KOPT-K1 (cell line): ENCODE measurements around the gene TEDC2.

Source experiments
- H3K27ac ChIP-seq: fragments of 200-600 bp; sonication (generic); 2 replicates; pipeline ENCODE4 v1.5.1; 2016; ENCODE audit warnings: antibody characterized with exemption, mild to moderate bottlenecking, low read depth, low read length; ENCODE audit not compliant: poor library complexity, severe bottlenecking
- H3K36me3 ChIP-seq: fragments of 200-600 bp; sonication (generic); 2 replicates; pipeline ENCODE4 v1.5.1; 2017; ENCODE audit warnings: antibody characterized with exemption, mild to moderate bottlenecking, low read length, moderate library complexity; ENCODE audit not compliant: insufficient read depth
- H3K9me3 ChIP-seq: fragments of 200-600 bp; sonication (generic); 2 replicates; pipeline ENCODE4 v1.5.1; 2017; ENCODE audit warnings: antibody characterized with exemption, low read length, mild to moderate bottlenecking; ENCODE audit not compliant: insufficient read depth, poor library complexity, severe bottlenecking

The TEDC2 gene

GRCh38 chr16:2467528-2468232 is 7.8 kb downstream of the TEDC2 start:
- H3K36me3 ChIP-seq, result peaks cover 10% of the 10 kb centered on the region; the same call in 1 of the 2 replicates
- H3K9me3 ChIP-seq, result no peaks in the 10 kb centered on the region
- H3K27ac ChIP-seq, result no peak overlapping the region

GRCh38 chr16:2468233-2468724 is 8.4 kb downstream of the TEDC2 start:
- H3K27ac ChIP-seq, result no peak overlapping the region
- no peaks in the 10 kb centered on the region for H3K9me3 ChIP-seq
- peaks cover 8% of the 10 kb centered on the region; the same call in 1 of the 2 replicates for H3K36me3 ChIP-seq

GRCh38 chr16:2468725-2469398 is 9.0 kb downstream of the TEDC2 start:
- Histone ChIP-seq H3K9me3 (no peaks in the 10 kb centered on the region), H3K36me3 (peaks cover 2% of the 10 kb centered on the region; the same call in 1 of the 2 replicates), H3K27ac (no peak overlapping the region)

DNA sequence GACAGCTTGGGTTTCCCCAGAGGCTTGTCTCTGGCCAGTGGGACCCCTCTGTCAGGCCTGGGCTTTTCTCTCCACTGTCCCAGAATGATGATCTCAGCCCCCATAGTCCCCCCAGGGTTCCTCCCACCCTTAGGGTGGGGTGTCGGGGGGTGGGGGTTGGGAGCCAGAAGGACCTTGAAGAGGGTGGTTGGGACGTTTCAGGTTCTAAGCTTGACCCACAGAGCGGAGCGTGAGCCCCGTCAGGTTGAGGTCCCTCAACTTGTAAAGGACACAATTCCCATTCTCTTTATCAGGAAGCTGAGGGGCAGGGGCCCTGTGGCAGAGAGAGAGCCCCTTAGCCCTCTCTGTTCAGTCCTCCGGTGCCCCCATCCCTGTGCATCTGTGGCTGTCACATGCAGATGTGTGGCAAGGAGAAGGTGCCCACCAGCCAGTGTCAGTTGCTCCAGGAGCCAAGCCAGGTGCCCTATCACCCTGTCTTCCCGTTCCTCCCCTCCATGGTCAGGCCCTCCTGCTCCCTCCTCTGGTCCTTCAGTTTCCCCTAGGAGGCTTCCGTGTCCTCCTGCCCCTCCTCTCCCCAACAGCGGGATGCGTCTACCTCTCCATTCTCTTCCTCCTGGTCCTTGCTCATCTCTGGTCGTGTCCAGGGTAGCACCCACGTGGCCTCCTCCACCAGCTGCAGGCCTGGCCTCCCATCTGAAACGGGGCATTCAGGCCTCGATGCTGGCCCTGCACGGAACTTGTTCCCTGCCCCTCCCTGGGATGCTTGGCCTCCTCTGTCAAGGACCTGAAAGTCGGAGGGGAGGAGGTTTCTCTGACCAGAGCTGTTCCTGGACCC is 9.7 kb downstream of the TEDC2 start:
- Histone ChIP-seq H3K36me3 (no peaks in the 10 kb centered on the region; the same call in 1 of the 2 replicates), H3K9me3 (no peaks in the 10 kb centered on the region), H3K27ac (no peak overlapping the region)

GRCh38 chr16:2470234-2470601 is 10.3 kb downstream of the TEDC2 start:
- H3K9me3 ChIP-seq, result no peaks in the 10 kb centered on the region
- H3K36me3 ChIP-seq, result no peaks in the 10 kb centered on the region
- no peak overlapping the region for H3K27ac ChIP-seq

DNA sequence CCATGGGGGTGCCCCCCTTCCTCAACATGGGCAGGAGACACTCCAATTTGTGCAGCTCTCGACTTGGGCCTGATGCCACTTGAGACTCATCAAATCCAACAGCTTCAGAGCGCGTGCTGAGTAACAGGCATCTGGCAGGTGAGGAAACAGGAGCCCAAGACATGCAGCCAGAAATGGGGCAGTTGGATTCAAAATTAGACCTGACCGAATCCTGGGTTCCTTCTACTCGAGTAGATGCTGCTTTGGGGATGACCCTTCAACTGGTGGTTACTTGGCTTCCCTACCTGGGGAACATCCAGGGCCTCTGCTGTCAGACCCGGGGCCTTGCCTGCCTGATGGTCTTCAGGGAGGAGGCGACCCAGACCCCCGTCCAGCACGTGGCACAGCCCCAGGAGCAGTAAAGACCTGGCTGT is 10.7 kb downstream of the TEDC2 start:
- Histone ChIP-seq H3K27ac (no peak overlapping the region), H3K9me3 (no peaks in the 10 kb centered on the region), H3K36me3 (no peaks in the 10 kb centered on the region)

GRCh38 chr16:2471016-2471652 is 11.2 kb downstream of the TEDC2 start, which contains the start of gene NTN3:
NTN3 (plus strand) TSS chr16:2471297; CDS start chr16:2471702, 405 bp downstream.
- Histone ChIP-seq H3K27ac (no peak within 1 kb of the TSS), H3K36me3 (no peaks in the 10 kb centered on the region), H3K9me3 (no peaks in the 10 kb centered on the region)

DNA sequence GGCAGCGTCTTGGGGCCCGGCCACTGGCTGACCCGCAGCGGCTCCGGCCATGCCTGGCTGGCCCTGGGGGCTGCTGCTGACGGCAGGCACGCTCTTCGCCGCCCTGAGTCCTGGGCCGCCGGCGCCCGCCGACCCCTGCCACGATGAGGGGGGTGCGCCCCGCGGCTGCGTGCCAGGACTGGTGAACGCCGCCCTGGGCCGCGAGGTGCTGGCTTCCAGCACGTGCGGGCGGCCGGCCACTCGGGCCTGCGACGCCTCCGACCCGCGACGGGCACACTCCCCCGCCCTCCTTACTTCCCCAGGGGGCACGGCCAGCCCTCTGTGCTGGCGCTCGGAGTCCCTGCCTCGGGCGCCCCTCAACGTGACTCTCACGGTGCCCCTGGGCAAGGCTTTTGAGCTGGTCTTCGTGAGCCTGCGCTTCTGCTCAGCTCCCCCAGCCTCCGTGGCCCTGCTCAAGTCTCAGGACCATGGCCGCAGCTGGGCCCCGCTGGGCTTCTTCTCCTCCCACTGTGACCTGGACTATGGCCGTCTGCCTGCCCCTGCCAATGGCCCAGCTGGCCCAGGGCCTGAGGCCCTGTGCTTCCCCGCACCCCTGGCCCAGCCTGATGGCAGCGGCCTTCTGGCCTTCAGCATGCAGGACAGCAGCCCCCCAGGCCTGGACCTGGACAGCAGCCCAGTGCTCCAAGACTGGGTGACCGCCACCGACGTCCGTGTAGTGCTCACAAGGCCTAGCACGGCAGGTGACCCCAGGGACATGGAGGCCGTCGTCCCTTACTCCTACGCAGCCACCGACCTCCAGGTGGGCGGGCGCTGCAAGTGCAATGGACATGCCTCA is 12.0 kb downstream of the TEDC2 start:
- Histone ChIP-seq H3K27ac (no peak overlapping the region), H3K36me3 (no peaks in the 10 kb centered on the region), H3K9me3 (no peaks in the 10 kb centered on the region)

DNA sequence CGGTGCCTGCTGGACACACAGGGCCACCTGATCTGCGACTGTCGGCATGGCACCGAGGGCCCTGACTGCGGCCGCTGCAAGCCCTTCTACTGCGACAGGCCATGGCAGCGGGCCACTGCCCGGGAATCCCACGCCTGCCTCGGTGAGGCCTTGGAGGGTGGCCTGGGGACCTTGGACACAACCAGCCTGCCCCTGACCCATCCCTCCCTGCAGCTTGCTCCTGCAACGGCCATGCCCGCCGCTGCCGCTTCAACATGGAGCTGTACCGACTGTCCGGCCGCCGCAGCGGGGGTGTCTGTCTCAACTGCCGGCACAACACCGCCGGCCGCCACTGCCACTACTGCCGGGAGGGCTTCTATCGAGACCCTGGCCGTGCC is 12.6 kb downstream of the TEDC2 start:
- Histone ChIP-seq H3K27ac (no peak overlapping the region), H3K36me3 (no peaks in the 10 kb centered on the region), H3K9me3 (no peaks in the 10 kb centered on the region)

DNA sequence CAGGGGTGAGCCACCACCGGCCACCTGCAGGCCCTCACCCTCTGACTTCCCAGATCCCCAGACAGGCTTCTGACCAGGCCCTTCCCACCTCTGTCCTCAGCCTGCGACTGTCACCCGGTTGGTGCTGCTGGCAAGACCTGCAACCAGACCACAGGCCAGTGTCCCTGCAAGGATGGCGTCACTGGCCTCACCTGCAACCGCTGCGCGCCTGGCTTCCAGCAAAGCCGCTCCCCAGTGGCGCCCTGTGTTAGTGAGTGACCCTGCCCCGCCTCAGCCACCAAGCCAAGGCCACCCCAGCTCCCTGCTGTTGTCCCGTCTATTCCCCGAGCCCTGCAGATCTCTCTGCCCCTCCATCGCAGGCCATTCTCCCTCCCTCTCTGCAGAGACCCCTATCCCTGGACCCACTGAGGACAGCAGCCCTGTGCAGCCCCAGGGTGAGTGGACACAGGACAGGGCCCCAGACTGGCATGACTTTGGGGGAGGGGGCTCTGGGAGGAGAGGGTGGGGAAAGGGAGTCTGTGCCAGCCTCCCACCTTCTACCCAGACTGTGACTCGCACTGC is 13.1 kb downstream of the TEDC2 start:
- Histone ChIP-seq H3K36me3 (no peaks in the 10 kb centered on the region), H3K9me3 (no peaks in the 10 kb centered on the region), H3K27ac (no peak overlapping the region)

- Histone ChIP-seq H3K27ac (no peak overlapping the region), H3K36me3 (no peaks in the 10 kb centered on the region), H3K9me3 (no peaks in the 10 kb centered on the region)
These were observed 13.6 kb downstream of the TEDC2 start for GRCh38 chr16:2473446-2473926.

- Histone ChIP-seq H3K27ac (peak overlapping the region; percentile 62), H3K36me3 (no peaks in the 10 kb centered on the region), H3K9me3 (no peaks in the 10 kb centered on the region)
These were observed 14.3 kb downstream of the TEDC2 start for GRCh38 chr16:2473999-2474876.

DNA sequence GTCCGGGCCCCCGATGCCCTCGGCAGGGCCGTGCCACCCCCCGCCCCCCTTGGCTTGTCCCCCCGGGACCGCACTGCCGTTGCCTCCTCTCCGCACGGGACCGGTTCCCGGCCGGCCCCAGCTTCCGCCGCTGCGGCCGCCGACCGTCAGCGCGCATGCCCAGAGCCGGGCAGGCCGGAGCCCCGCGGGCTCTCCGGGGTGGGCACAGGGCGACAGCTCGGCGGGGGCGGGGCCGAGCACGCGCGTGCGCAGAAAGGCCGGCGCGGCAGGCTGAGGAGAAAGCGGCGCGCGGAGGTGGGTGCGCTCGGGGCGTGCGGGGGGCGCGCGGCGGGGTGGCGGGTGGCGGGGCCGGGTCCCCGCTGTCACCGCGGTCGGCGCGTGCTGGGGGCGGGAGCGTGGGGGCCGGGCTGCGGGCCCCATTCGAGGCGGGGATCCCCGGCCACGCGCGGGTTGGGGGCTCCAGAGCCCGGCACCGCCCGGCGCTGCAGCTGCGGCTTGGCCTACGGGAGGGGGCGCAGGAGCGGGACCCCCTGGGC is 15.0 kb downstream of the TEDC2 start, which contains the start of gene TBC1D24:
Gene TBC1D24, plus strand, starts transcription at position 251 of the 536 bp plus-strand sequence. CDS start 21,022 bp downstream, outside the sequence.
- peak within 1 kb of the TSS; percentile 62 for H3K27ac ChIP-seq
- no peaks in the 10 kb centered on the region for H3K36me3 ChIP-seq
- no peaks in the 10 kb centered on the region for H3K9me3 ChIP-seq
